ENCODE data around the gene AS3MT.
"Not testable (repeated sequence)": the region's sequence is repeated elsewhere in the genome, so short reads cannot be mapped to it uniquely, and the experiment has no call there.

AS3MT gene

GRCh38 chr10:102869258-102870198 is at the start of gene AS3MT:
Gene AS3MT (plus strand): TSS chr10:102869470. CDS start chr10:102869593, 123 bp downstream.
- peak in 1 of 2 donors; percentile 1 for DNase-seq (ENCODE audit: low read depth in 2 of 2)

GRCh38 chr10:102820008-102820407 is 49.3 kb upstream of the AS3MT start:
- not testable (repeated sequence) for DNase-seq (ENCODE audit: low read depth in 2 of 2)

GRCh38 chr10:102822222-102822621 is 47.0 kb upstream of the AS3MT start:
- DNase-seq (ENCODE audit: low read depth in 2 of 2), result no peak

GRCh38 chr10:102824664-102825063 is 44.6 kb upstream of the AS3MT start:
- no peak for DNase-seq (ENCODE audit: low read depth in 2 of 2)

GRCh38 chr10:102826148-102826796 is 43.0 kb upstream of the AS3MT start:
- DNase-seq (ENCODE audit: low read depth in 2 of 2), result no peak

- no peak for DNase-seq (ENCODE audit: low read depth in 2 of 2)
Observed at GRCh38 chr10:102827597-102827975, 41.7 kb upstream of the AS3MT start.

GRCh38 chr10:102831322-102832071 is 37.8 kb upstream of the AS3MT start:
- no peak for DNase-seq (ENCODE audit: low read depth in 2 of 2)

- no peak for DNase-seq (ENCODE audit: low read depth in 2 of 2)
Observed at GRCh38 chr10:102832248-102832647, 37.0 kb upstream of the AS3MT start.

GRCh38 chr10:102832987-102833386 is 36.3 kb upstream of the AS3MT start:
- DNase-seq (ENCODE audit: low read depth in 2 of 2), result no peak

- DNase-seq (ENCODE audit: low read depth in 2 of 2), result no peak
Observed at GRCh38 chr10:102834143-102834542, 35.1 kb upstream of the AS3MT start.

- peak; percentile 47 to 65 for DNase-seq (ENCODE audit: low read depth in 2 of 2)
Observed at GRCh38 chr10:102835007-102835482, 34.2 kb upstream of the AS3MT start.

- no peak for DNase-seq (ENCODE audit: low read depth in 2 of 2)
Observed at GRCh38 chr10:102837230-102837721, 32.0 kb upstream of the AS3MT start, which contains the start of gene CYP17A1. Gene CYP17A1 (minus strand): TSS chr10:102837413. CDS start chr10:102837361, 52 bp downstream.

- DNase-seq (ENCODE audit: low read depth in 2 of 2), result not testable (repeated sequence)
Observed at GRCh38 chr10:102838276-102838927, 30.9 kb upstream of the AS3MT start.

GRCh38 chr10:102841827-102842345 is 27.4 kb upstream of the AS3MT start:
- no peak for DNase-seq (ENCODE audit: low read depth in 2 of 2)

GRCh38 chr10:102843139-102843538 is 26.1 kb upstream of the AS3MT start:
- not testable (repeated sequence) for DNase-seq (ENCODE audit: low read depth in 2 of 2)

GRCh38 chr10:102844190-102844776 is 25.0 kb upstream of the AS3MT start:
- not testable (repeated sequence) for DNase-seq (ENCODE audit: low read depth in 2 of 2)

GRCh38 chr10:102845352-102845902 is 23.8 kb upstream of the AS3MT start:
- no peak for DNase-seq (ENCODE audit: low read depth in 2 of 2)

GRCh38 chr10:102850025-102850518 is 19.2 kb upstream of the AS3MT start:
- no peak for DNase-seq (ENCODE audit: low read depth in 2 of 2)

GRCh38 chr10:102853237-102853636 is 16.0 kb upstream of the AS3MT start:
- not testable (repeated sequence) for DNase-seq (ENCODE audit: low read depth in 2 of 2)

Data from stimulated activated CD4-positive, alpha-beta T cell treated with anti-CD3 and anti-CD28 coated beads, Interleukin-15, amount 100 ng/mL, for 48 hours (primary cell).